ENCODE data around the gene RINL. TPM values are rescaled to one million over a fixed set of nuclear protein-coding genes. Genes with fewer than 3 reads are reported as not detected.
A peak's percentile ranks its signal among the peaks of the same experiment; 100 is the strongest.

The RINL gene
- total and polyA plus RNA-seq, 12 donors: 1.6 to 14.5 (median 3.1) TPM

DNA sequence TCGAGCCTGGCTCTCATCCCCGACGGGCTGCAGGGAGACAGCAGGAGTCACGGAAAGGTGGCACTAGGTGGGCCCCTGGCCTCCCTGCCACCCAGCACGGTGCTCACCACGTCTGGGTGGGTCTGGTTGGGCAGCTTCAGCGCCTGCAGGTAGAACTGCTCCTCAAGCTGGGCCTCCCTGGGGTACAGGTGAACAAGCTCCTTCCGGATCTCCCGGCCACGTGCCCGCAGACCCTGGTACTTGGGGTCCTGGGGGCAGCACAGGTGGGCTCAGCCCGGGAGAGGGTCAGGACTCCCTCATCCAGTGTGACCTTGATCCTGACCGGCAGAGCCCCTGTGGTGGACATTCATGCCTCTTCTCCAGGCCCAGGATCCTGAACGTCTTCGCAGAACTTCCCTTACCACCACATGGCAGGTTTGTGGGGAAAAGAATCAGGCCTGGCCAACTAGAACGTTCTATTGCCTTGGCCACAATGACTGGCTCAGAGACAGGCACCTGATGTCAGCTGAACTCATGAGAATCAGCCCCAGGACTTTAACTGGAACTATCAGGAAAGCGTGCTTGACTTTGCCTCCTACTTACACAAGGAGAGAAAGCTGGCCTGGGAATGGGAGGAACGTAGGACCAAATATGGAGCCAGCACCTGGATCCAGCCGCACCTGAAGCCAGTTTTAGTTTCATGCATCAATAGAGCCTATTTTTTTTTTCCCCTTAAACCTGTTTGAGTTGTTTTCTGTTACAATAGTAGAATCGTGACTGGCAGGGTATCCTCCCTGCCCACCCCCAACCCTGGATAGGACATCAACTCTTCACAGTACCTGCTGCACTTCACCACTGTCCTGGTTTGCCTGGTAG, 43.6 kb upstream of the RINL start:
- DNase-seq (no peak), ATAC-seq (peak in 1 of 8 donors; percentile 4)
- Histone ChIP-seq H3K9me3 (no peaks in the 10 kb centered on the region), H3K27ac (no peak overlapping the region), H3K36me3 (peaks cover 0 to 46% (median 17%) of the 10 kb centered on the region in 9 donors), H3K4me1 (no peaks in the 10 kb centered on the region), H3K4me3 (no peak overlapping the region), H3K27me3 (no peaks in the 10 kb centered on the region)
- WGBS, 2 donors: 92 to 96% methylated on average over 20 of the region's 20 CpGs
- intact Hi-C loops (cut with DNase I): loop anchor here in 3 of 10 donors (10.0 kb wide), 5 partner anchors 187 to 527 kb away; partner anchors contain the start of gene ACTN4 (in 1 of the 3)
- no peak for TF ChIP-seq CTCF (IDR thresholded peaks at IDR 0.05)

GRCh38 chr19:38920602-38921419, 42.7 kb upstream of the RINL start:
- ATAC-seq (no peak), DNase-seq (no peak)
- no peaks in the 10 kb centered on the region for H3K4me1 ChIP-seq
- H3K27me3 ChIP-seq: no peaks in the 10 kb centered on the region
- H3K4me3 ChIP-seq: no peak overlapping the region
- intact Hi-C loops (cut with DNase I): loop anchor here in 3 of 10 donors (10.0 kb wide), 5 partner anchors 186 to 526 kb away; partner anchors contain the start of gene ACTN4 (in 1 of the 3)
- no peak for TF ChIP-seq CTCF (IDR thresholded peaks at IDR 0.05)
- H3K27ac ChIP-seq: no peak overlapping the region
- H3K9me3 ChIP-seq: no peaks in the 10 kb centered on the region
- 68 to 69% methylated on average over 14 of the region's 14 CpGs for WGBS, 2 donors
- H3K36me3 ChIP-seq: peaks cover 0 to 40% (median 17%) of the 10 kb centered on the region in 9 donors

GRCh38 chr19:38919837-38920601, 41.9 kb upstream of the RINL start:
- Histone ChIP-seq H3K27ac (no peak overlapping the region), H3K9me3 (no peaks in the 10 kb centered on the region), H3K4me3 (no peak overlapping the region), H3K36me3 (peaks cover 0 to 37% (median 10%) of the 10 kb centered on the region in 9 donors), H3K27me3 (no peaks in the 10 kb centered on the region), H3K4me1 (no peaks in the 10 kb centered on the region)
- no peak for ATAC-seq
- TF ChIP-seq CTCF (IDR thresholded peaks at IDR 0.05): no peak
- WGBS, 2 donors: 62 to 63% methylated on average over 21 of the region's 21 CpGs
- intact Hi-C loops (cut with DNase I): loop anchor here in 3 of 10 donors (10.0 kb wide), 5 partner anchors 185 to 525 kb away; partner anchors contain the start of gene ACTN4 (in 1 of the 3)
- DNase-seq: no peak
